Gastrocnemius medialis (tissue), 4 donors: ENCODE measurements around the gene WFIKKN1.

Experiments
- CTCF ChIP-seq, 5 experiments: fragments of 450-650 bp in 3 of 5; fragments of 200-600 bp in 2 of 5; sonication (generic) in 2 of 5; IDR thresholded peaks in 4 of 5; conservative IDR thresholded peaks in 1 of 5; 1 replicate in 4 of 5; 2 replicates in 1 of 5; pipeline ENCODE4 v1.5.1; 2016 to 2019; ENCODE audit warnings: antibody characterized with exemption in 5 of 5, mild to moderate bottlenecking in 3 of 5, moderate library complexity in 3 of 5
- POLR2A ChIP-seq, 2 donors: fragments of 450-650 bp; IDR thresholded peaks; one replicate each; pipeline ENCODE4 v1.6.1; 2017; ENCODE audit warnings: antibody characterized with exemption in 2 of 2, mild to moderate bottlenecking in 2 of 2, moderate library complexity in 2 of 2

DNA sequence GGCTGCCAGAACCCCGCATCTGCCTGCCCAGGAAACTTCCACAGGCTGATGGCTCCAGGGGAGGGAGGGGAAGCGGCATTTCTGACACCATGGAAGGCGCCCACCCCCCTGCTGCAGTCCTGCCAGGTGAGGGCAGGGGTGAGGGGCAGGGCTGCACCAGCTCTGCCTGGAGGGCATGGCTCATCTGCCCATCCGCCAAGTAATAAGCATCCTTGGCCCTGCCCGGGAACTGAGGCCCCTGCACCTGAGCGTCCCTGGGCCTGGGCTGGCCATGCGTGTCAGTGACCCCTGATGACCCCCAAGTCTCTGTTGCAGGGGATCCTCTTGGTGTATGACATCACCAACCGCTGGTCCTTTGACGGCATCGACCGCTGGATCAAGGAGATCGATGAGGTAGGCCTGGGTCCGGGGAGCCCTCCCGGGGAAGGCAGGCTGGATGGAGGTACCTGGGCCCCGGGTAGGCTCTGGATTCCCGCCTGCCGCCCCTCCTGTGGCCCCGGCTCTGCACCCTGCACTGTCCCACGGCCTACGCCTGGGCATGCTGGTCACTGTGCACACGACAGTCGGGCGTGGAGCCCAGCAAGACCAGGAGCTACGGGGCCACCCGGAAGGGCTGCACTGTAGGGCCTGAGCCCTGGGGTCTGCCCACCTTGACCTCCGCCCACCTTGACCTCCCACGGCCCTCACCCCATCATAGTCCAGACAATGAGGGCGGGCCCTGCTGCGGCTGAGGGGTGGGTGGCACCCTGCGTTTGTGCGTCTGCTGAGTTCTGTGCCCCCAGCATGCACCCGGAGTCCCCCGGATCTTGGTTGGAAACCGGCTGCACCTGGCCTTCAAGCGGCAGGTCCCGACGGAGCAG is 5.4 kb upstream of the WFIKKN1 start:
- TF ChIP-seq CTCF (IDR thresholded peaks at IDR 0.05 in 4 of 5, conservative IDR thresholded peaks at IDR 0.05 in 1 of 5) (no peak), POLR2A (IDR thresholded peaks at IDR 0.05) (no peak)
